HepG2 (cell line): ENCODE data around the gene TMEM237. TPM values are rescaled to one million over a fixed set of nuclear protein-coding genes. Genes with fewer than 3 reads are reported as not detected.

Experiments used
- AGO1 ChIP-seq: fragments of 200-400 bp; formaldehyde crosslinking; IDR thresholded peaks from 2 replicates; pipeline ENCODE4 v1.6.1; 2017; ENCODE audit warnings: mild to moderate bottlenecking, low read depth, low read length, moderate library complexity; ENCODE audit not compliant: poor library complexity, severe bottlenecking
- ATF3 ChIP-seq: sonication (generic); formaldehyde crosslinking; IDR thresholded peaks from 2 replicates; pipeline ENCODE4 v1.4.0; 2020; ENCODE audit warnings: missing genetic modification reagents
- HIVEP1 ChIP-seq: sonication (generic); formaldehyde crosslinking; IDR thresholded peaks from 2 replicates; pipeline ENCODE4 v1.4.0; 2020; ENCODE audit warnings: mild to moderate bottlenecking, missing genetic modification reagents
- HNRNPK ChIP-seq: fragments of 200-400 bp; formaldehyde crosslinking; IDR thresholded peaks from 2 replicates; pipeline ENCODE4 v1.6.1; 2018; ENCODE audit warnings: low read length, low read depth, moderate library complexity, mild to moderate bottlenecking; ENCODE audit not compliant: poor library complexity, severe bottlenecking
- KLF15 ChIP-seq: sonication (generic); formaldehyde crosslinking; IDR thresholded peaks from 2 replicates; pipeline ENCODE4 v1.8.1; 2023; ENCODE audit warnings: borderline replicate concordance, mild to moderate bottlenecking, inconsistent platforms, missing genetic modification reagents, mixed read lengths
- MED1 ChIP-seq: sonication (generic); formaldehyde crosslinking; IDR thresholded peaks from 2 replicates; pipeline ENCODE4 v1.4.0; 2020; ENCODE audit warnings: missing genetic modification reagents
- NKX3-1 ChIP-seq: sonication (generic); formaldehyde crosslinking; IDR thresholded peaks from 2 replicates; pipeline ENCODE4 v1.5.0; 2020; ENCODE audit warnings: missing genetic modification reagents
- REST ChIP-seq, 2 experiments: IDR thresholded peaks; 2 replicates each; pipeline ENCODE4 v1.6.1; 2011 to 2012; ENCODE audit warnings: low read length in 2 of 2, borderline replicate concordance in 1 of 2, low read depth in 1 of 2, mild to moderate bottlenecking in 1 of 2, moderate library complexity in 1 of 2
- SALL1 ChIP-seq: sonication (generic); formaldehyde crosslinking; IDR thresholded peaks from 2 replicates; pipeline ENCODE4 v1.8.0; 2022; ENCODE audit warnings: mild to moderate bottlenecking, missing genetic modification reagents
- YEATS4 ChIP-seq: sonication (generic); formaldehyde crosslinking; IDR thresholded peaks from 2 replicates; pipeline ENCODE4 v1.4.0; 2020; ENCODE audit warnings: missing genetic modification reagents, borderline replicate concordance
- YY1 ChIP-seq: IDR thresholded peaks from 2 replicates; pipeline ENCODE4 v1.6.1; 2011; ENCODE audit warnings: low read length, low read depth, moderate library complexity, mild to moderate bottlenecking; ENCODE audit not compliant: insufficient read depth, insufficient replicate concordance
- ZNF205 ChIP-seq: IDR thresholded peaks from 2 replicates; pipeline ENCODE4 v1.6.1; 2018; ENCODE audit warnings: missing biosample characterization, missing genetic modification reagents
- ZNF547 ChIP-seq: sonication (generic); formaldehyde crosslinking; IDR thresholded peaks from 2 replicates; pipeline ENCODE4 v1.5.1; 2020; ENCODE audit warnings: mild to moderate bottlenecking, missing genetic modification reagents
- ZNF549 ChIP-seq: sonication (generic); formaldehyde crosslinking; IDR thresholded peaks from 2 replicates; pipeline ENCODE4 v1.5.0; 2020; ENCODE audit warnings: missing genetic modification reagents
- ZNF782 ChIP-seq: sonication (generic); formaldehyde crosslinking; IDR thresholded peaks from 2 replicates; pipeline ENCODE4 v1.4.0; 2020; ENCODE audit warnings: missing genetic modification reagents, mild to moderate bottlenecking, borderline replicate concordance
- ZNF83 ChIP-seq: sonication (generic); formaldehyde crosslinking; IDR thresholded peaks from 2 replicates; pipeline ENCODE4 v1.4.0; 2020; ENCODE audit warnings: missing genetic modification reagents, mild to moderate bottlenecking, borderline replicate concordance
- polyA plus RNA-seq, 8 experiments: library from polyadenylated mRNA; depleted of rRNA in 3 of 8; stranded (reverse) in 7 of 8; unstranded in 1 of 8; fragments of >200 nt; fragmentation: Illumina TruSeq in 4 of 8; extraction: Trizol in 4 of 8; gene quantifications; 2 replicates each; pipeline versions ENCODE4 v1.2.1 to v1.2.3, GENCODE V29; 2011 to 2016; ENCODE audit warnings: low read depth in 4 of 8, missing spikeins in 1 of 8, mixed read lengths in 1 of 8; ENCODE audit not compliant: insufficient read depth in 1 of 8
- total RNA-seq, 5 experiments: library from RNA; depleted of rRNA; stranded (reverse); fragments of >200 nt; fragmentation: Illumina TruSeq; extraction: Trizol; gene quantifications; 2 replicates each; pipeline ENCODE4 v1.2.3, GENCODE V29; 2016; ENCODE audit warnings: low read depth in 1 of 5
- TF ChIP-seq, protein P1 (sequence below): sonication (generic); formaldehyde crosslinking; IDR thresholded peaks from 2 replicates; pipeline ENCODE4 v1.8.0; 2022; ENCODE audit warnings: mild to moderate bottlenecking, missing genetic modification reagents; ENCODE audit not compliant: insufficient replicate concordance
- TF ChIP-seq, protein P2 (sequence below): sonication (generic); formaldehyde crosslinking; IDR thresholded peaks from 2 replicates; pipeline ENCODE4 v1.5.0; 2020; ENCODE audit warnings: mild to moderate bottlenecking, missing genetic modification reagents
- TF ChIP-seq, protein P3 (sequence below): sonication (generic); formaldehyde crosslinking; IDR thresholded peaks from 2 replicates; pipeline ENCODE4 v1.8.1; 2023; ENCODE audit warnings: mild to moderate bottlenecking, missing genetic modification reagents, borderline replicate concordance
- TF ChIP-seq, protein P4 (sequence below): IDR thresholded peaks from 2 replicates; pipeline ENCODE4 v1.6.1; 2016; ENCODE audit warnings: low read depth, borderline replicate concordance

The TMEM237 gene
- total and polyA plus RNA-seq, 2 of the 13 experiments (the other 11 are each of a cell fraction or from before 2014, with no cell fraction given): 21.8 to 36.1 TPM

DNA sequence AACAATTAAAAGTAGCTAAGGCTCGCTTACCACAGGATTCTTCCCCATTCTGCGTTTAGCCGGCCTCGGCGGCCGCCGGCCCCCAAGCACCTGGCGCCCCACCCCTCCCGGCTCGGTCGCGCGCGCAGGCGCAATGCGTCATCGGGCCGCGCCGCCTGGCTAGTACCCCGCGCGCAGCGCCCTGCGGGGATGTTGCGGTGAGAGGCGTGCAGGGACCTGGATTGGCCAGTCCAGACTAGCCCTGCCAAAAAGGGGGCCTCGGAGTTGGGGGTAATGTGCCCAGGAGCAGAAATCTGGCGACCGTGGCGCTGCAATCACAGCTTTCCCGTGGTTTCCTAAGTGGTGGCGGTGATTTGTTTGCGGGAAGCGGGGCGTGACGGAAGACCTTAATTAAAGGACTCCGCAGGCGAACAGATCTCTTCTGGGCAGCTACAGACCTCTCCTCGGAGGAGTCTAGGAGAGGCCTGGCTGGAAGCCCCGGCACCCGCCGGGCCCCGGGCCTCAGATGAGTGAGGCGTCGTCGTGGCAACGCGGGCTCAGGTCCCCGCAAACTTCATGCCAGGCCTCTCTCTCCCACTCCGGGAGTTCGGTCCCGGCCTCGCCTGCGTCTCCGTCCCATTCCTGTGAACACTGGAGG lies 606 bp downstream of the TMEM237 start (continued):
- TF ChIP-seq YEATS4 (peak; percentile 90), ZNF782 (CRISPR knock-in tag) (peak; percentile 38; the same call in 1 of the 2 replicates), ZNF549 (CRISPR knock-in tag) (no peak), ATF3 (0 out of 2 replicates have a peak, but pooled peaks have one; percentile 44), HIVEP1 (CRISPR knock-in tag) (peak; percentile 45; the same call in 1 of the 2 replicates), ZNF547 (CRISPR knock-in tag) (no peak), YY1 (peak; percentile 48), REST (IDR thresholded peaks at IDR 0.05; ENCODE audit: borderline replicate concordance in 1 of 2, low read depth in 1 of 2, low read length in 2 of 2) (no peak), HNRNPK (no peak), ZNF83 (CRISPR knock-in tag) (no peak; the same call in 1 of the 2 replicates), SALL1 (peak; percentile 83), ZNF205 (CRISPR knock-in tag) (no peak; the same call in 1 of the 2 replicates), NKX3-1 (peak; percentile 22; the same call in 1 of the 2 replicates), AGO1 (peak; percentile 44), KLF15 (CRISPR knock-in tag) (peak; percentile 86), MED1 (CRISPR knock-in tag) (peak; percentile 65)
- TF ChIP-seq, protein P1, sequence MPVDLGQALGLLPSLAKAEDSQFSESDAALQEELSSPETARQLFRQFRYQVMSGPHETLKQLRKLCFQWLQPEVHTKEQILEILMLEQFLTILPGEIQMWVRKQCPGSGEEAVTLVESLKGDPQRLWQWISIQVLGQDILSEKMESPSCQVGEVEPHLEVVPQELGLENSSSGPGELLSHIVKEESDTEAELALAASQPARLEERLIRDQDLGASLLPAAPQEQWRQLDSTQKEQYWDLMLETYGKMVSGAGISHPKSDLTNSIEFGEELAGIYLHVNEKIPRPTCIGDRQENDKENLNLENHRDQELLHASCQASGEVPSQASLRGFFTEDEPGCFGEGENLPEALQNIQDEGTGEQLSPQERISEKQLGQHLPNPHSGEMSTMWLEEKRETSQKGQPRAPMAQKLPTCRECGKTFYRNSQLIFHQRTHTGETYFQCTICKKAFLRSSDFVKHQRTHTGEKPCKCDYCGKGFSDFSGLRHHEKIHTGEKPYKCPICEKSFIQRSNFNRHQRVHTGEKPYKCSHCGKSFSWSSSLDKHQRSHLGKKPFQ: peak; percentile 20
- TF ChIP-seq, protein P2, sequence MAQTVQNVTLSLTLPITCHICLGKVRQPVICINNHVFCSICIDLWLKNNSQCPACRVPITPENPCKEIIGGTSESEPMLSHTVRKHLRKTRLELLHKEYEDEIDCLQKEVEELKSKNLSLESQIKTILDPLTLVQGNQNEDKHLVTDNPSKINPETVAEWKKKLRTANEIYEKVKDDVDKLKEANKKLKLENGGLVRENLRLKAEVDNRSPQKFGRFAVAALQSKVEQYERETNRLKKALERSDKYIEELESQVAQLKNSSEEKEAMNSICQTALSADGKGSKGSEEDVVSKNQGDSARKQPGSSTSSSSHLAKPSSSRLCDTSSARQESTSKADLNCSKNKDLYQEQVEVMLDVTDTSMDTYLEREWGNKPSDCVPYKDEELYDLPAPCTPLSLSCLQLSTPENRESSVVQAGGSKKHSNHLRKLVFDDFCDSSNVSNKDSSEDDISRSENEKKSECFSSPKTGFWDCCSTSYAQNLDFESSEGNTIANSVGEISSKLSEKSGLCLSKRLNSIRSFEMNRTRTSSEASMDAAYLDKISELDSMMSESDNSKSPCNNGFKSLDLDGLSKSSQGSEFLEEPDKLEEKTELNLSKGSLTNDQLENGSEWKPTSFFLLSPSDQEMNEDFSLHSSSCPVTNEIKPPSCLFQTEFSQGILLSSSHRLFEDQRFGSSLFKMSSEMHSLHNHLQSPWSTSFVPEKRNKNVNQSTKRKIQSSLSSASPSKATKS (CRISPR knock-in tag): no peak; the same call in none of the 2 replicates
- TF ChIP-seq, protein P3, sequence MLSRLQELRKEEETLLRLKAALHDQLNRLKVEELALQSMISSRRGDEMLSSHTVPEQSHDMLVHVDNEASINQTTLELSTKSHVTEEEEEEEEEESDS (CRISPR knock-in tag): no peak; the same call in 1 of the 2 replicates
- TF ChIP-seq, protein P4, sequence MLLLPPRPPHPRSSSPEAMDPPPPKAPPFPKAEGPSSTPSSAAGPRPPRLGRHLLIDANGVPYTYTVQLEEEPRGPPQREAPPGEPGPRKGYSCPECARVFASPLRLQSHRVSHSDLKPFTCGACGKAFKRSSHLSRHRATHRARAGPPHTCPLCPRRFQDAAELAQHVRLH (CRISPR knock-in tag): peak; percentile 59; the same call in 1 of the 2 replicates
